Epithelial cell of esophagus (primary cell): ENCODE measurements around the gene C6.

Experiments
- DNase-seq: peaks from one replicate; pipeline ENCODE4 v3.0.0; 2010; ENCODE audit warnings: low read depth
- H3K4me3 ChIP-seq: 2 replicates; pipeline ENCODE4 v1.5.1; 2011; ENCODE audit warnings: mild to moderate bottlenecking, low read length, control low read depth
- CTCF ChIP-seq: IDR thresholded peaks from 2 replicates; pipeline ENCODE4 v1.5.1; 2011; ENCODE audit warnings: low read depth, mild to moderate bottlenecking, low read length, control low read depth, inconsistent platforms; ENCODE audit not compliant: insufficient read depth; ENCODE audit errors: missing control alignments

The C6 gene

GRCh38 chr5:41093803-41094202, 119.5 kb downstream of the C6 start:
- TF ChIP-seq CTCF = no peak
- no peak overlapping the region for H3K4me3 ChIP-seq
- DNase-seq = no peak
